Coronary artery (tissue), 2 donors: ENCODE measurements around the gene CAPN11.

Experiments
- DNase-seq: peaks from one replicate; pipeline ENCODE4 v3.0.0-alpha.2; 2017; ENCODE audit warnings: low spot score
- H3K27ac ChIP-seq, 2 donors: fragments of 200-600 bp; sonication (generic); one replicate each; pipeline ENCODE4 v1.5.1; 2016 to 2019
- H3K4me3 ChIP-seq: fragments of 200-600 bp; sonication (generic); 2 replicates; pipeline ENCODE4 v1.5.1; 2016; ENCODE audit warnings: mild to moderate bottlenecking, moderate library complexity
- TF ChIP-seq, protein P1 (sequence below): fragments of 200-600 bp; sonication (generic); IDR thresholded peaks from one replicate; pipeline ENCODE4 v1.5.1; 2019; ENCODE audit warnings: antibody characterized with exemption

Gene CAPN11

GRCh38 chr6:44115866-44116265 is 42.8 kb upstream of the CAPN11 start:
- TF ChIP-seq, protein P1, sequence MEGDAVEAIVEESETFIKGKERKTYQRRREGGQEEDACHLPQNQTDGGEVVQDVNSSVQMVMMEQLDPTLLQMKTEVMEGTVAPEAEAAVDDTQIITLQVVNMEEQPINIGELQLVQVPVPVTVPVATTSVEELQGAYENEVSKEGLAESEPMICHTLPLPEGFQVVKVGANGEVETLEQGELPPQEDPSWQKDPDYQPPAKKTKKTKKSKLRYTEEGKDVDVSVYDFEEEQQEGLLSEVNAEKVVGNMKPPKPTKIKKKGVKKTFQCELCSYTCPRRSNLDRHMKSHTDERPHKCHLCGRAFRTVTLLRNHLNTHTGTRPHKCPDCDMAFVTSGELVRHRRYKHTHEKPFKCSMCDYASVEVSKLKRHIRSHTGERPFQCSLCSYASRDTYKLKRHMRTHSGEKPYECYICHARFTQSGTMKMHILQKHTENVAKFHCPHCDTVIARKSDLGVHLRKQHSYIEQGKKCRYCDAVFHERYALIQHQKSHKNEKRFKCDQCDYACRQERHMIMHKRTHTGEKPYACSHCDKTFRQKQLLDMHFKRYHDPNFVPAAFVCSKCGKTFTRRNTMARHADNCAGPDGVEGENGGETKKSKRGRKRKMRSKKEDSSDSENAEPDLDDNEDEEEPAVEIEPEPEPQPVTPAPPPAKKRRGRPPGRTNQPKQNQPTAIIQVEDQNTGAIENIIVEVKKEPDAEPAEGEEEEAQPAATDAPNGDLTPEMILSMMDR, result no peak
- H3K27ac ChIP-seq, result no peak overlapping the region
- H3K4me3 ChIP-seq, result no peak overlapping the region
- DNase-seq, result no peak

GRCh38 chr6:44116641-44117382 is 41.8 kb upstream of the CAPN11 start:
- Histone ChIP-seq H3K27ac (no peak overlapping the region), H3K4me3 (no peak overlapping the region)
- TF ChIP-seq, protein P1, result no peak
- DNase-seq, result no peak

DNA sequence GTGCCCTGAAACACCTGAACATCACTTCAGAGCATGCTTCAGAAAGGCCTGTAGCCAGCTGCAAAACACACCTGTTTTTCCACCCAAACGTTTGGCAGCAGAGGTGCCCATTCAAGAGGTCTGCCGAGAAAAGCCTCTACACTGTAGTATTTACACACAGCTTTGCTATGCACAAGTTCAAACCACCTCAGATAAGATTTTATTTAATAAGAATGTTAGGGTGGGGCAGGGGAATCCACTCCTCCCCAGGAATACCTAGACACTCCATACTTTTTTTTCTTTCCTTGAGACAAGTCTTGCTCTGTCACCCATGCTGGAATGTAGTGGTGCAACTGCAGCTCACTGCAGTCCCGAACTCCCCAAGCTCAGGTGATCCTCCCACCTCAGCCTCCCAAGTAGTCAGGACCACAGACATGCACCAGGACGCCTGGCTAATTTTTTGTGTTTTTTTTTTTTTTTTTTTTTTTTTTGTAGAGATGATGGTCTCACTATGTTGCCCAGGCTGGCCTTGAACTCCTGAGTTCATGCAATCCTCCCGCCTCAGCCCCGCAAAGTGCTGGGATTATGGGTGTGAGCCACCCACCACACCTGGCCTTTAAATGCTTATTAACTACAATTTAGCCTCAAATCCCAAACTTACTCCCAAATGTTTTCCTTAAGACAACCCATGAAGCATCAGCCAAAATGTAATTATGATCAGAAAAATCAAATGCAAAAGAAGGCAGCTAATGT is 41.1 kb upstream of the CAPN11 start:
- no peak for DNase-seq
- TF ChIP-seq, protein P1, result no peak
- Histone ChIP-seq H3K27ac (no peak overlapping the region), H3K4me3 (no peak overlapping the region)

DNA sequence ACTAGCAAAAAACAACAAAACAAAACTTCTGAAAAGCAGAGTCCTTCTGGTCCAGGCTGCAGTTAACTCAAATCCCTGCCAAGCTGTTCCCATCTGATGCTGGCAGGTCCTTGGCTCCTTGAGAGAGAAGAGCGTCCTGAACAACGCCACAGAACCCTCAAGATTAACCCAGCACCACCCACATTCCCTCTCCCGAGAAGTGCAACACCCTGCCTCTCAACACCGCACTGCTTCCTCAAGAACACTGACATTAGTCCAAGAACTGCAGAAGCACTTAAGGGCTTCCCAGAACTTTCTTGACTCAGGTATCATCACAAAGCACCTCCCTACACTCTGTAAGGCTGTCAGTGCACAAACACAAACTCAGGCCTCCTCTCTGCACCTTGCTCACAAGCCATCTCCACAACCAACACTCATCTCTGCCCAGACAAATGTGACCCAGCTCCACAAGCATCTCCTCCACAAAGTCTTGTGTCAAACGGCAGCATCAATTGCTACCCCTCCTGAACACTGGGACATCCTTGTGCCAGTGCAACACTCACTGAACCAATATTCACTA is 38.8 kb upstream of the CAPN11 start:
- no peak for DNase-seq
- Histone ChIP-seq H3K4me3 (no peak overlapping the region), H3K27ac (no peak overlapping the region)
- TF ChIP-seq, protein P1, result no peak

- TF ChIP-seq, protein P1, result no peak
- Histone ChIP-seq H3K27ac (no peak overlapping the region), H3K4me3 (no peak overlapping the region)
- no peak for DNase-seq
These were observed 37.8 kb upstream of the CAPN11 start for GRCh38 chr6:44120692-44121443.

DNA sequence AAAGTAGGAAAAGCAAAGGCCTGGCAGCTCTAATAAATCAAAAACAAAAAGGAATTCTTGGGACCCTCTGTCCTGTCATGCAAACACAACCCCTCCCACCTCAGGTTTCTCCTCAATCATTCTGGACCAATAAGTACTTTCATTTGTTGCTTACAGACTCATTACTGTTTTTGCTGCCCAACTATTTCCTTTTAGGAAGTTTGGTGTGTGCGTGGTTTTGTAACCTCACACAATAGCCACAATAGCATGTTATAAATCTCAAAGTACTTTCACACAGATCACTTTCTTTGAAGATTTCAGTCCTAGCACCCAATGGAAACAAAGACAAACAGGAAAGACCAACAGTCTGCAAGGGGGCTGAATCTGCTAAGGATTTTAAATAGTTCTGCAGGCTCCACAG is 35.8 kb upstream of the CAPN11 start:
- H3K27ac ChIP-seq, result peak overlapping the region in 1 of 2 donors; percentile 21
- no peak overlapping the region for H3K4me3 ChIP-seq

More for the DNA sequence above, 35.8 kb upstream of the CAPN11 start:
- TF ChIP-seq, protein P1, result no peak
- no peak for DNase-seq
